Coronary artery (tissue), 2 donors: ENCODE measurements around the gene DOCK1.

ENCODE experiments used
- DNase-seq: peaks from one replicate; pipeline ENCODE4 v3.0.0-alpha.2; 2017; ENCODE audit warnings: low spot score
- H3K27ac ChIP-seq, 2 donors: fragments of 200-600 bp; sonication (generic); one replicate each; pipeline ENCODE4 v1.5.1; 2016 to 2019
- H3K4me3 ChIP-seq: fragments of 200-600 bp; sonication (generic); 2 replicates; pipeline ENCODE4 v1.5.1; 2016; ENCODE audit warnings: mild to moderate bottlenecking, moderate library complexity
- TF ChIP-seq, protein P1 (sequence below): fragments of 200-600 bp; sonication (generic); IDR thresholded peaks from one replicate; pipeline ENCODE4 v1.5.1; 2019; ENCODE audit warnings: antibody characterized with exemption

DOCK1 gene

DNA sequence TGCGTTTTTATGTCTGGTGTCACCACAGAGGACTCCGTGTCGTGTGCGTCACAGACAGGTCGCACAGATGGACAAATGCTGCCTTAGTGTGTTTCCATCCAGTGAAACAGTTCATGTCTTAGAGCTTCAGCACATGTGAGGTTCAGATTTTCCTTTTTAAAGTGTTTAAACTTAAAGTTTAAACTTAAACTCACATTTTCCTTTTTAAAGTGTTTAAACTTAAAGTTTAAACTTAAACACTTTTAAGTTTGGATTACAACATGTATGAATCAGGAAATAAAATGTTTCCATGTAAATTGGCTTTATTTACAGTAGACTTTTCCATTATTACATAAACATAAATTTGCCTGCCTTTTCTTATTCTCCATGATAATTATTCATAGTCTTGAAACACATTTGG, 223.9 kb downstream of the DOCK1 start:
- TF ChIP-seq, protein P1, sequence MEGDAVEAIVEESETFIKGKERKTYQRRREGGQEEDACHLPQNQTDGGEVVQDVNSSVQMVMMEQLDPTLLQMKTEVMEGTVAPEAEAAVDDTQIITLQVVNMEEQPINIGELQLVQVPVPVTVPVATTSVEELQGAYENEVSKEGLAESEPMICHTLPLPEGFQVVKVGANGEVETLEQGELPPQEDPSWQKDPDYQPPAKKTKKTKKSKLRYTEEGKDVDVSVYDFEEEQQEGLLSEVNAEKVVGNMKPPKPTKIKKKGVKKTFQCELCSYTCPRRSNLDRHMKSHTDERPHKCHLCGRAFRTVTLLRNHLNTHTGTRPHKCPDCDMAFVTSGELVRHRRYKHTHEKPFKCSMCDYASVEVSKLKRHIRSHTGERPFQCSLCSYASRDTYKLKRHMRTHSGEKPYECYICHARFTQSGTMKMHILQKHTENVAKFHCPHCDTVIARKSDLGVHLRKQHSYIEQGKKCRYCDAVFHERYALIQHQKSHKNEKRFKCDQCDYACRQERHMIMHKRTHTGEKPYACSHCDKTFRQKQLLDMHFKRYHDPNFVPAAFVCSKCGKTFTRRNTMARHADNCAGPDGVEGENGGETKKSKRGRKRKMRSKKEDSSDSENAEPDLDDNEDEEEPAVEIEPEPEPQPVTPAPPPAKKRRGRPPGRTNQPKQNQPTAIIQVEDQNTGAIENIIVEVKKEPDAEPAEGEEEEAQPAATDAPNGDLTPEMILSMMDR, result no peak
- DNase-seq, result no peak
- no peak overlapping the region for H3K27ac ChIP-seq
- H3K4me3 ChIP-seq, result no peak overlapping the region

DNA sequence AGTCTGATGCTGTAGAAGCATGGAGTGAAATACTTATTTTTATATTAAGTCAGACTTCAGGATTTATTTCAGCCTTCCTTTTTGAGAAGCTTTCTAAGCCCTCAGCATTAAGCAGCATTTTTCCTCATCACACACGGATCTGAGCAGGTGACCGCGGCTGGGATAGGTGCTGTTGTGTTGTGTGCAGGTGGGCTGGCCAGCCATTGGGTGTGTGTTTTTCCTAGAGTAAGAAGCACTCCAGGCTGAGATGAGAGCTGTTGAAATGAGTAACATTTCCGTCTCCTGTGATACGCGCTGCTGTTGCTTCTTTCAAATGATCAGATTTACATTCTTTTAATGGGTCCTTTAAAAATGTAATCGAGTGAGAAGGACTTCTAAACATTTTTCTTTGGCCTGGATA, 227.2 kb downstream of the DOCK1 start:
- no peak for DNase-seq

DNA sequence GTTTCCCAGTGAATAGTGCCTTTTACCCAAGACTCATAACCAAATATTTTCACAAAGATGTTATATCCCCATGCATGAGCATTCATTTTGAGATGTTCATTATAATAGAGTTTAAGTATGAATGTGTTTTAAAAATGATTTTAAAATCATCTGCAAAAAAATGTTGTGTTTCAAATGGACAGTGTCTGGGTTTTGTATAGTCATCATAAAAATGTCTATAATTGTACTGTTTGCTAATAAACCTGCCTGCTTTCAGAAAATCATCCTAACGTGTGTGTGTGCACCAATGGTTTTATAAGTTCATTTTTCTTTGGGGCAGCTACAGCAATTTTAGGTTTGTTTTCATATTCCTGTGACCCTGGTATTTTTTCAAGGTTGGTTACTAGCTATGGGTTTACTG, 228.0 kb downstream of the DOCK1 start:
- Histone ChIP-seq H3K27ac (no peak overlapping the region), H3K4me3 (no peak overlapping the region)
- TF ChIP-seq, protein P1, result no peak
- no peak for DNase-seq

More for the DNA sequence above, 227.2 kb downstream of the DOCK1 start:
- no peak overlapping the region for H3K4me3 ChIP-seq
- TF ChIP-seq, protein P1, result no peak
- H3K27ac ChIP-seq, result no peak overlapping the region

DNA sequence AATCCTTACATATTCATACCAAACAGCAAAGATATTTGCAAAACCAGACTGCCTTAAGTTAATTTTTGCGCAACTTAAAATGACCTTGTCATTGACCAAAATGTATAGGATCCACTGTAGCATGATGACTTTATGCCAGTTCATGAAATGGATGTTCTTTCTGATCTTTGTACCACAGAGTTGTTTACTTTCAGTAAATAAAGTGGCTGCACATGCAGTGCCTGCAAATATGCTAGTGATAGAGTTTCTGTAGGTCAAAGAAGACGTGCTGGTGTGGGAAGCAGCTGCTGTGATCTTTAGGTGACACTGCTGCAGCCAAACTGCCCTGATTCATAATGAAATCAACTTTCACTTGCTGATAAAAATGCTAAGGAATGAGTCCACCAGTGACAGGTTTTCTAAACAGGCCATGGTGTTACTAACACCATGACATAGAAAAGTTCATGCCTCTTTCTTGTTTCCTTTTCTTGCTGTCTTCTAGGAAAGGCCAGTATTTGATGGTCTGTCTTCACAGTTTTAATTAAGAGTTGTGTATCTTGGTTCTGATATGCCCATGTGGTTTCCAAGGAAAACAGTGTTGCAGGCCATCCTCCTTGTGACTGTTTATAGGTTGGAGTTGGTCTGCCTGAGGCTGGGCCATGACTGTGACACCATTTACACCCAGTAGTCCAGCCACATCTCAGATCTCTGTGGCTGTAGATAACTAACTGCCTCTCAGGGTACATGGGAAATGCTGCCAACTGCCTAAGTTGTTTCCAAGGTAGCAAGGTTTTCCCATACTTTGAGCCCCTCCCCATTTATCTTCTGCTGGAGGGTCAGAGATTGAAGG, 228.7 kb downstream of the DOCK1 start:
- TF ChIP-seq, protein P1, result no peak

DNA sequence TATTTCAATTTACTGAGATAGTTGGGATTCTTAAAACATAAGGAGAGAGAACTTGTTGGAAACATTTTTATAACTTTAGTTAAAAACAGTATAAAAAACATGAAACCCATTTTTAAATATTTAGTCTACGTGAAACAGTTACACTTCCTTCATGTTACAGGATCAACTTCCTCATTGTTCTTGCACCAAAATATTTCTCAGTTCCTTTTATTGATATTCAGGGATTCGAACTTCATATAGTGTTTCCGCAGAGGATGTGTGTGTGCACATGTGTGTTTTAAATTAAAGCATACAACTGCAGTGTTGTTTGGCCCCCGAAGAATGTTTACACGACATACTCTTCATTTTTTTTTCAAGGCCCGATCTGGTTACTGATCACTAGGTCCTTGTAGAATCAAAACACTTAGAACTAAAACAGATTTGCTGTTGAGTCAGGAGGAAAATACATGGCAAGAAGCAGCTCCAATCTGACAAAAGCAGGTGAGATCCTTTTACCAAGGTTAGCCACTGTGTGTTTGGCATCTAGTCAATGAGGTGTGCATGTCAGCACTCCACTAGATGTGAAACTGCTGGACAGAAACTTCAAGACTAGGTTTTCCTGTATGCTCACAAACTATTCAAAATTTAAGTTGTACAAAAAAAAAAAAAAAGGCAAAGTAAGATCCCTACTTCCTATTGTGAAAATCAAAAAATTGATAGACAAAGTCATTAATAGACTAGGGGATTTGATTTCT, 230.8 kb downstream of the DOCK1 start:
- no peak overlapping the region for H3K27ac ChIP-seq
- DNase-seq, result no peak
- H3K4me3 ChIP-seq, result no peak overlapping the region
- TF ChIP-seq, protein P1, result no peak

More for the DNA sequence above, 228.7 kb downstream of the DOCK1 start:
- no peak overlapping the region for H3K4me3 ChIP-seq
- DNase-seq, result no peak
- H3K27ac ChIP-seq, result no peak overlapping the region

DNA sequence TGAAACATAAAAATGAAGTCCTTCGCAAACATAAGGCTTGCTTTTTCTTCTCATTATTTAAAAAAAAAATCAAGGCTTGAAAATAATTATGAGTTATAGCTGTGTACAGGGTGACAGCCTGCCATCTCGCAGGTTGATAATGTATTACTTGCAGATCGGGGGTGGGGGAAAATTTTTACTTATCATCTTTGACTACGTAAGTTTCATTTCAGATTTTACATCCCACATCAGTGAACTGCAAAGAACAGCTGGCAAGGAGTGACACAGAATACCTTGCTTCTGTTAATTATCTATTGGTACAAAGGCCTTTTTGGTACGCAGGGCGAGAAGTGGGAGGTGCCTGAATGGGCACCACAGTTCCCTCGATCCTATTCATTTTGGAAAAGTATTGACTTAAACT, 232.2 kb downstream of the DOCK1 start:
- Histone ChIP-seq H3K4me3 (no peak overlapping the region), H3K27ac (no peak overlapping the region)
- no peak for DNase-seq
- TF ChIP-seq, protein P1, result no peak
